NCI-H2196 treated with DMSO at 0.1 percent for 48 hours (cell line): Measurements from ENCODE around the gene CX3CL1.

ENCODE experiments used
- DNase-seq: peaks from one replicate; lab custom pipeline; 2025; ENCODE audit not compliant: unreplicated experiment; lab: John Stamatoyannopoulos, UW

The CX3CL1 gene

GRCh38 chr16:57432989-57433388 is 60.7 kb downstream of the CX3CL1 start:
- no peak for DNase-seq

DNA sequence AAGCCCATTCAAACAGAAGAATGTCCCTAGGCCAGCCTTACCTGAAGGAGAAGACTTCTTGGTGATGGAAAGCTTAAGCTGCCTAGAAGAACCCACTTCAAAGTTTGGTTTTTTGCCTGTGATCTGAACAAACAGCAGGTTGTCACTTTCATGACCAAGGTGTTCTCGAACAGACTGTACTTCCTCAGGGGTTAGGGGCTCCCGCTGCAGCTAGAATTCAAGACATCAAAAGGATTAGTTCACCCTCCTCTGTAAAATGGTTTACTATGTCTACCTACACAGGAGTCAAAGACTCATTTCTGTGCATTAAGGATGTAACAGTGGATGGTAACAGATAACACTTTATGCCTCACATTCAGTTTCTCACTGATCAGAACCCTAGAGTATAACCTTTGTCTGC is 61.7 kb downstream of the CX3CL1 start:
- DNase-seq: no peak
